Right atrium auricular region (tissue), 2 donors: Measurements from ENCODE around the gene SELPLG. TPM values are rescaled to one million over a fixed set of nuclear protein-coding genes. Genes with fewer than 3 reads are reported as not detected.
"Not testable (repeated sequence)": the region's sequence is repeated elsewhere in the genome, so short reads cannot be mapped to it uniquely, and the experiment has no call there.

Experiments
- DNase-seq: peaks from one replicate; pipeline ENCODE4 v3.0.0-alpha.2; 2019; ENCODE audit warnings: low spot score
- H3K27ac ChIP-seq, 2 donors: fragments of 200-600 bp; sonication (generic); 1 replicate in 1 of 2; 2 replicates in 1 of 2; pipeline ENCODE4 v1.5.1; 2016 to 2019
- H3K27me3 ChIP-seq, 2 donors: fragments of 200-600 bp; sonication (generic); one replicate each; pipeline versions ENCODE4 v1.5.1 to v1.6.0; 2017 to 2019
- H3K36me3 ChIP-seq: fragments of 200-600 bp; sonication (generic); one replicate; pipeline ENCODE4 v1.5.1; 2016
- H3K4me1 ChIP-seq, 2 donors: fragments of 200-600 bp; sonication (generic); one replicate each; pipeline versions ENCODE4 v1.5.1 to v1.6.0; 2017 to 2019
- H3K4me3 ChIP-seq, 2 donors: fragments of 200-600 bp; sonication (generic); 1 replicate in 1 of 2; 2 replicates in 1 of 2; pipeline ENCODE4 v1.5.1; 2017 to 2019; ENCODE audit warnings: mild to moderate bottlenecking in 1 of 2, moderate library complexity in 1 of 2
- H3K9me3 ChIP-seq, 2 donors: fragments of 200-600 bp; sonication (generic); one replicate each; pipeline ENCODE4 v1.5.1; 2019
- microRNA-seq, 2 donors: library from miRNA; unstranded; fragments of <30 nt; microRNA quantifications; one replicate each; pipeline ENCODE4, GENCODE V29; 2016 to 2017; ENCODE audit warnings: borderline number of aligned reads in 2 of 2, borderline replicate concordance in 1 of 2
- total RNA-seq, 2 donors: library from RNA; depleted of rRNA; stranded (reverse); fragments of >200 nt; gene quantifications; one replicate each; pipeline ENCODE4 v1.1.0, GENCODE V29; 2016
- TF ChIP-seq, protein P1 (sequence below), 2 donors: fragments of 200-600 bp; sonication (generic); IDR thresholded peaks; one replicate each; pipeline ENCODE4 v1.5.1; 2019; ENCODE audit warnings: antibody characterized with exemption in 2 of 2

SELPLG gene
- total RNA-seq, 2 donors from 2014 or later: 3.7 to 7.7 TPM

GRCh38 chr12:108576660-108577234 is 56.9 kb downstream of the SELPLG start:
- TF ChIP-seq, protein P1, sequence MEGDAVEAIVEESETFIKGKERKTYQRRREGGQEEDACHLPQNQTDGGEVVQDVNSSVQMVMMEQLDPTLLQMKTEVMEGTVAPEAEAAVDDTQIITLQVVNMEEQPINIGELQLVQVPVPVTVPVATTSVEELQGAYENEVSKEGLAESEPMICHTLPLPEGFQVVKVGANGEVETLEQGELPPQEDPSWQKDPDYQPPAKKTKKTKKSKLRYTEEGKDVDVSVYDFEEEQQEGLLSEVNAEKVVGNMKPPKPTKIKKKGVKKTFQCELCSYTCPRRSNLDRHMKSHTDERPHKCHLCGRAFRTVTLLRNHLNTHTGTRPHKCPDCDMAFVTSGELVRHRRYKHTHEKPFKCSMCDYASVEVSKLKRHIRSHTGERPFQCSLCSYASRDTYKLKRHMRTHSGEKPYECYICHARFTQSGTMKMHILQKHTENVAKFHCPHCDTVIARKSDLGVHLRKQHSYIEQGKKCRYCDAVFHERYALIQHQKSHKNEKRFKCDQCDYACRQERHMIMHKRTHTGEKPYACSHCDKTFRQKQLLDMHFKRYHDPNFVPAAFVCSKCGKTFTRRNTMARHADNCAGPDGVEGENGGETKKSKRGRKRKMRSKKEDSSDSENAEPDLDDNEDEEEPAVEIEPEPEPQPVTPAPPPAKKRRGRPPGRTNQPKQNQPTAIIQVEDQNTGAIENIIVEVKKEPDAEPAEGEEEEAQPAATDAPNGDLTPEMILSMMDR (IDR thresholded peaks at IDR 0.05): no peak
- Histone ChIP-seq H3K27me3 (no peaks in the 10 kb centered on the region), H3K36me3 (no peaks in the 10 kb centered on the region), H3K27ac (no peak overlapping the region), H3K9me3 (no peaks in the 10 kb centered on the region), H3K4me3 (no peak overlapping the region), H3K4me1 (peaks cover 0 to 20% of the 10 kb centered on the region in 2 donors)
- DNase-seq: no peak

DNA sequence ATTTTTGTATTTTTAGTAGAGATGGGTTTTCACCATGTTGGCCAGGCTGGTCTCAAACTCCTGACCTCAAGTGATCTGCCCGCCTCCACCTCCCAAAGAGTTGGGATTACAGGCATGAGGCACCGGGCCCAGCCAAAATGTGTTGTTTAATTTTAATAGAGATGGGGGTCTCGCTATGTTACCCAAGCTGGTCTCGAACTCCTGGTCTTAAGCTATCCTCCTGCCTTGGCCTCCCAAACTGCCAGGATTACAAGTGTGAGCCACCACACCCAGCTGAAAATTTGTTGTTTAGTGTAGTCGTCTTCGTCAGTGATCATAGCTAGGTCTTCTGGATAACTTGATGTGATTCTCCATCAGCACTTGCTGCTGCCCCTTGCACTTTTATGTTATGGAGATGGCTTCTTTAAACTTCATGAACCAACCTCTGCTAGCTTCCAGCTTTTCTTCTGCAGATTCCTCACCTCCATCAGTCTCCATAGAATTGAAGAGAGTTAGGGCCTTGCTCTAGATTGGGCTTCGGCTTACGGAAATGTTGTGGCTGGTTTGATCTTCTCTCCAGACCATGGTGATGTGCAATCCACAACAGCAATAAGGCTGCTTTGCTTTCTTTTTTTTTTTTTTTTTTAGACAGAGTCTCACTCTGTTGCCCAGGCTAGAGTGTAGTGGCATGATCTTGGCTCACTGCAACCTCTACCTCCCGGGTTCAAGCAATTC is 58.3 kb downstream of the SELPLG start:
- Histone ChIP-seq H3K4me3 (no peak overlapping the region), H3K4me1 (peaks cover 0 to 23% of the 10 kb centered on the region in 2 donors), H3K9me3 (no peaks in the 10 kb centered on the region), H3K27ac (no peak overlapping the region), H3K36me3 (no peaks in the 10 kb centered on the region), H3K27me3 (no peaks in the 10 kb centered on the region)
- DNase-seq: no peak
- TF ChIP-seq, protein P1 (IDR thresholded peaks at IDR 0.05): no peak

DNA sequence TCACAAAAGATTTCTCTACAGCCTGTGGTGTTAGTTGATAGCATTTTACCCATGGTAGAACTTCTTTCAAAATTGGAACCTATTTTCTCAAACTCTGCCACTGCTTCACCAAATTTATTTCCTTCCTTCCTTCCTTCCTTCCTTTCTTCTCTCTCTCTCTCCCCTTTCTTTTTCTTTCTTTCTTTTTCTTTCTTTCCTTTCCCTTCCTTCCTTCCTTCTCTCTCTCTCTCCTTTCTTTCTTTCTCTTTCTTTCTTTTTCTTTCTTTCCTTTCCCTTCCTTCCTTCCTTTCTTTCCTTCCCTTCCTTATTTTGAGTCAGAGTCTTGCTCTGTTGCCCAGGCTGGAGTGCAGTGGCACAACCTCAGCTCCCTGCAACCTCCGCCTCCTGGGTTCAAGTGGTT is 59.4 kb downstream of the SELPLG start:
- not testable (repeated sequence) for H3K36me3 ChIP-seq, DNase-seq, H3K27me3 ChIP-seq, H3K9me3 ChIP-seq, H3K4me3 ChIP-seq, H3K27ac ChIP-seq
- H3K4me1 ChIP-seq: peaks cover 0 to 19% of the 10 kb centered on the region in 2 donors

DNA sequence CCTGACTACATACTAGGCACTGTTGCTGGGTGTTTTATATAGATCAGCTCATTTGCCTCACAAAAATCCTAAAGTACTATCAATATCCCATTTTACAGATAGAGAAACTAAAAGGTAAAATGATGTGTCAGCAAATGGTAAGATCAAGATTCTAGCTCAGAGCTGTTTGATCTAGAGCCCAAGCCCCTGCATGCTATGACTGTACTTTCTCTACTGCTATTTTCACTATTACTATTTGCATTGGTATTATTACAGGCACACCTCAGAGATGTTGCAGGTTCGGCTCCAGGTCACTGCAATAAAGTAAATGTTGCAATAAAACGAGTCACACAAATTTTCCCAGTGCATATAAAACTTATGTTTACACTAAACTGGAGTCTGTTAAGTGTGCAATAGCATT is 60.4 kb downstream of the SELPLG start:
- H3K4me3 ChIP-seq: no peak overlapping the region

DNA sequence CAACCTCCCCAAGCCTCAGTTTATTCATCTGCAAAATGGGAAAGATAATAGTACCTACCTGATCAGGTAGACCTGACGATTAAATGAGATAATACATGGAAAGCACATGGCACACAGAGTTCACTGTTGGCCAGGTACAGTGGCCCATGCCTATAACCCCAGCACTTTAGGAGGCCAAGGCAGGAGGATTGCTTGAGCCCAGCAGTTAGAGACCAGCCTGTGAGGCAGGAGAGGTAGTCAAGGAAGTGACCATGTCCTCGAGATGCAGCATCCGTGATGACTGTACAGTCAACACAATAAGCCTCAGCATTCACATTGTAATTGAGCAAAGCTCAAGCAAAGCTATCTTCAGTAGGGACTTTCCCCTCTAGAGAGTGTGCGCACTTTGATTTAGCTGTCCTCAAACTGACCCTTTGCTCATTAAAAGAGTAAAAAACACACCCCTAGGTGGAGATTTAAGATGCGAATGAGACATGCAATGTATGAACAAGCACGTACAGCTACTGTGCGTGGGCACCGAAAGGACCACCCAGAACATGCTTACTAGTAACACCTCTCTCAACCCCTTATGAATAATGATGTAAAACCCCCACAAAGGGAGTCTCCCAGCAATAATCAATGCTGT is 61.4 kb downstream of the SELPLG start:
- H3K27me3 ChIP-seq: no peaks in the 10 kb centered on the region
- TF ChIP-seq, protein P1 (IDR thresholded peaks at IDR 0.05): no peak
- peaks cover 0 to 23% of the 10 kb centered on the region in 2 donors for H3K4me1 ChIP-seq
- DNase-seq: no peak
- no peak overlapping the region for H3K27ac ChIP-seq
- H3K4me3 ChIP-seq: no peak overlapping the region
- peaks cover 27% of the 10 kb centered on the region for H3K36me3 ChIP-seq
- no peaks in the 10 kb centered on the region for H3K9me3 ChIP-seq

More for the DNA sequence above, 60.4 kb downstream of the SELPLG start:
- peaks cover 0 to 19% of the 10 kb centered on the region in 2 donors for H3K4me1 ChIP-seq
- H3K36me3 ChIP-seq: peaks cover 17% of the 10 kb centered on the region
- H3K27ac ChIP-seq: no peak overlapping the region
- no peak for DNase-seq
- TF ChIP-seq, protein P1 (IDR thresholded peaks at IDR 0.05): no peak
- H3K27me3 ChIP-seq: no peaks in the 10 kb centered on the region
- H3K9me3 ChIP-seq: no peaks in the 10 kb centered on the region

Small RNA genes within 50 kb of the gene (microRNA-seq; reads per million reads assigned to microRNA genes)
- gene MIR4496: 0 reads per million in 2 donors

Other genes with a start within 250 kb of the SELPLG start
- 1 to 10 TPM; 2.6 to 7.5 TPM for gene FICD, start 118.6 kb downstream of the SELPLG start, total RNA-seq
- gene SART3, start 72.7 kb downstream of the SELPLG start, total RNA-seq: 10 to 100 TPM; 33.4 to 44.4 TPM
- 100 to 1,000 TPM; 421 to 433 TPM for gene ISCU, start 71.3 kb downstream of the SELPLG start, total RNA-seq
- 1 to 10 TPM; 1.8 to 5.5 TPM for gene TMEM119, start 35.8 kb downstream of the SELPLG start, total RNA-seq
- 10 to 100 TPM; 59.6 to 70.7 TPM for gene CORO1C, start 97.6 kb upstream of the SELPLG start, total RNA-seq
- gene SSH1, start 223.7 kb upstream of the SELPLG start, total RNA-seq: 10 to 100 TPM; 22.0 to 25.9 TPM
- gene DAO, start 246.2 kb upstream of the SELPLG start, total RNA-seq: not detected